GM08714 (cell line): ENCODE data around the gene MPG.

ENCODE experiments used
- H3K4me3 ChIP-seq: fragments of 200-500 bp; sonication (Bioruptor generic); 2 replicates; pipeline ENCODE4 v1.5.1; 2014; ENCODE audit warnings: mild to moderate bottlenecking, low read length, inconsistent platforms
- ZNF274 ChIP-seq: IDR thresholded peaks from 2 replicates; pipeline ENCODE4 v1.6.1; 2012; ENCODE audit warnings: mild to moderate bottlenecking, low read depth, low read length

The MPG gene

GRCh38 chr16:67884-68789 lies 9.9 kb upstream of the MPG start:
- no peak for TF ChIP-seq ZNF274
- no peak overlapping the region for H3K4me3 ChIP-seq

- no peak for TF ChIP-seq ZNF274
- no peak overlapping the region for H3K4me3 ChIP-seq
Observed at GRCh38 chr16:69181-69580, 8.8 kb upstream of the MPG start.

GRCh38 chr16:71210-71539 lies 6.8 kb upstream of the MPG start:
- H3K4me3 ChIP-seq = no peak overlapping the region
- no peak for TF ChIP-seq ZNF274

GRCh38 chr16:71540-72401 lies 6.3 kb upstream of the MPG start:
- TF ChIP-seq ZNF274 = no peak
- H3K4me3 ChIP-seq = no peak overlapping the region

- no peak for TF ChIP-seq ZNF274
- no peak within 1 kb of the TSS for H3K4me3 ChIP-seq
Observed at GRCh38 chr16:72561-73548, 5.2 kb upstream of the MPG start, which contains the start of gene RHBDF1. Gene RHBDF1, minus strand, starts transcription at chr16:72631. Its CDS starts 7,616 bp downstream, at chr16:65015.

GRCh38 chr16:74051-74746 lies 3.8 kb upstream of the MPG start:
- TF ChIP-seq ZNF274 = no peak
- H3K4me3 ChIP-seq = no peak overlapping the region

GRCh38 chr16:74747-75334 lies 3.2 kb upstream of the MPG start:
- H3K4me3 ChIP-seq = no peak overlapping the region
- no peak for TF ChIP-seq ZNF274

GRCh38 chr16:75580-76501 lies 2.2 kb upstream of the MPG start:
- no peak overlapping the region for H3K4me3 ChIP-seq
- no peak for TF ChIP-seq ZNF274

- H3K4me3 ChIP-seq = peak overlapping the region; percentile 84; the same call in 1 of the 2 replicates
- no peak for TF ChIP-seq ZNF274
Observed at GRCh38 chr16:76535-77272, 1.3 kb upstream of the MPG start.

GRCh38 chr16:77273-77806 lies 685 bp upstream of the MPG start:
- TF ChIP-seq ZNF274 = no peak
- H3K4me3 ChIP-seq = peak overlapping the region; percentile 84; the same call in 1 of the 2 replicates
